Lower leg skin (tissue), 3 donors: Measurements from ENCODE around the gene LRRC37B.
"Not testable (repeated sequence)": the region's sequence is repeated elsewhere in the genome, so short reads cannot be mapped to it uniquely, and the experiment has no call there.

Source experiments
- CTCF ChIP-seq, 3 donors: fragments of 450-650 bp; IDR thresholded peaks; one replicate each; pipeline ENCODE4 v1.5.1; 2016; ENCODE audit warnings: antibody characterized with exemption in 3 of 3, mild to moderate bottlenecking in 3 of 3, moderate library complexity in 2 of 3
- POLR2A ChIP-seq, 2 donors: fragments of 450-650 bp; IDR thresholded peaks; one replicate each; pipeline ENCODE4 v1.6.1; 2016 to 2017; ENCODE audit warnings: antibody characterized with exemption in 2 of 2, mild to moderate bottlenecking in 1 of 2, moderate library complexity in 1 of 2

DNA sequence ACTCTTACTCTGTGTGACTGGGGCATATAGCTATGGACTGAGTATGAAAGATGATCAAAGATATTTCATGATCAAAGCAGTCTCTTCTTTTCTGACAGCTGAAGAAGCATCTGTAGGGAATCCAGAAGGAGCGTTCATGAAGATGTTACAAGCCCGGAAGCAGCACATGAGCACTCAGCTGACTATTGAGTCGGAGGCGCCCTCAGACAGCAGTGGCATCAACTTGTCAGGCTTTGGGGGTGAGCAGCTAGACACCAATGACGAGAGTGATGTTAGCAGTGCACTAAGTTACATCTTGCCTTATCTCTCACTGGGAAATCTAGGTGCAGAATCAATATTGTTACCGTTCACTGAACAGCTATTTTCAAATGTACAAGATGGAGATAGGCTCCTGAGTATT is 40.5 kb downstream of the LRRC37B start:
- TF ChIP-seq CTCF, POLR2A (IDR thresholded peaks at IDR 0.05): not testable (repeated sequence)
